Peyer's patch (tissue), 4 donors: ENCODE results near the gene ZNF891. TPM values are rescaled to one million over a fixed set of nuclear protein-coding genes. Genes with fewer than 3 reads are reported as not detected.

Experiments
- DNase-seq, 3 donors: peaks; one replicate each; pipeline ENCODE4 v3.0.0-alpha.2; 2017 to 2019
- H3K27ac ChIP-seq, 4 donors: fragments of 200-600 bp; sonication (generic); one replicate each; pipeline ENCODE4 v1.5.1; 2016 to 2019
- H3K27me3 ChIP-seq, 2 donors: fragments of 200-600 bp; sonication (generic); one replicate each; pipeline ENCODE4 v1.5.1; 2019
- H3K36me3 ChIP-seq, 3 donors: fragments of 200-600 bp; sonication (generic); one replicate each; pipeline ENCODE4 v1.5.1; 2016 to 2019
- H3K4me1 ChIP-seq, 4 donors: fragments of 200-600 bp; sonication (generic); one replicate each; pipeline ENCODE4 v1.5.1; 2016 to 2019
- H3K4me3 ChIP-seq, 4 donors: fragments of 200-600 bp; sonication (generic); 1 replicate in 3 of 4; 2 replicates in 1 of 4; pipeline ENCODE4 v1.5.1; 2016 to 2019; ENCODE audit warnings: mild to moderate bottlenecking in 1 of 4
- H3K9me3 ChIP-seq, 4 donors: fragments of 200-600 bp; sonication (generic); one replicate each; pipeline ENCODE4 v1.5.1; 2016 to 2019; ENCODE audit warnings: mild to moderate bottlenecking in 1 of 4
- POLR2A ChIP-seq, 2 donors: fragments of 450-650 bp; IDR thresholded peaks; one replicate each; pipeline ENCODE4 v1.5.1; 2017; ENCODE audit warnings: antibody characterized with exemption in 2 of 2, mild to moderate bottlenecking in 2 of 2, moderate library complexity in 2 of 2
- total RNA-seq, 4 donors: library from RNA; depleted of rRNA; stranded (reverse); fragments of >200 nt; gene quantifications; one replicate each; pipeline ENCODE4 v1.1.0, GENCODE V29; 2016
- TF ChIP-seq, protein P1 (sequence below), 6 experiments: fragments of 450-650 bp in 4 of 6; fragments of 200-600 bp in 2 of 6; sonication (generic) in 1 of 6; IDR thresholded peaks; one replicate each; pipeline ENCODE4 v1.5.1; 2017 to 2019; ENCODE audit warnings: antibody characterized with exemption in 6 of 6, mild to moderate bottlenecking in 3 of 6, moderate library complexity in 1 of 6

ZNF891 gene
- total RNA-seq, result 1 to 10 TPM; 2.3 to 5.0 (median 3.5) TPM

- no peaks in the 10 kb centered on the region for H3K27me3 ChIP-seq
- H3K27ac ChIP-seq, result peak within 1 kb of the TSS; percentile 95 to 98 (median 98)
- peaks cover 0 to 59% (median 16%) of the 10 kb centered on the region in 4 donors for H3K9me3 ChIP-seq
- peaks cover 0 to 34% (median 0%) of the 10 kb centered on the region in 3 donors for H3K36me3 ChIP-seq
- TF ChIP-seq POLR2A (IDR thresholded peaks at IDR 0.05), result peak; percentile 65 to 81
- TF ChIP-seq, protein P1, sequence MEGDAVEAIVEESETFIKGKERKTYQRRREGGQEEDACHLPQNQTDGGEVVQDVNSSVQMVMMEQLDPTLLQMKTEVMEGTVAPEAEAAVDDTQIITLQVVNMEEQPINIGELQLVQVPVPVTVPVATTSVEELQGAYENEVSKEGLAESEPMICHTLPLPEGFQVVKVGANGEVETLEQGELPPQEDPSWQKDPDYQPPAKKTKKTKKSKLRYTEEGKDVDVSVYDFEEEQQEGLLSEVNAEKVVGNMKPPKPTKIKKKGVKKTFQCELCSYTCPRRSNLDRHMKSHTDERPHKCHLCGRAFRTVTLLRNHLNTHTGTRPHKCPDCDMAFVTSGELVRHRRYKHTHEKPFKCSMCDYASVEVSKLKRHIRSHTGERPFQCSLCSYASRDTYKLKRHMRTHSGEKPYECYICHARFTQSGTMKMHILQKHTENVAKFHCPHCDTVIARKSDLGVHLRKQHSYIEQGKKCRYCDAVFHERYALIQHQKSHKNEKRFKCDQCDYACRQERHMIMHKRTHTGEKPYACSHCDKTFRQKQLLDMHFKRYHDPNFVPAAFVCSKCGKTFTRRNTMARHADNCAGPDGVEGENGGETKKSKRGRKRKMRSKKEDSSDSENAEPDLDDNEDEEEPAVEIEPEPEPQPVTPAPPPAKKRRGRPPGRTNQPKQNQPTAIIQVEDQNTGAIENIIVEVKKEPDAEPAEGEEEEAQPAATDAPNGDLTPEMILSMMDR (IDR thresholded peaks at IDR 0.05), result no peak
- DNase-seq, result peak; percentile 95 to 98 (median 98)
- H3K4me1 ChIP-seq, result peaks cover 0 to 7% (median 0%) of the 10 kb centered on the region in 4 donors
- peak within 1 kb of the TSS; percentile 77 to 96 (median 82) for H3K4me3 ChIP-seq
These were observed at the start of gene ZNF891, which contains the start of gene ZNF10 for GRCh38 chr12:133130038-133130807. TSS of gene ZNF891 (minus strand) at chr12:133130274. CDS start at chr12:133121918, 8,356 bp downstream. TSS of gene ZNF10 (plus strand) at chr12:133130627. CDS start at chr12:133144493, 13,866 bp downstream.

DNA sequence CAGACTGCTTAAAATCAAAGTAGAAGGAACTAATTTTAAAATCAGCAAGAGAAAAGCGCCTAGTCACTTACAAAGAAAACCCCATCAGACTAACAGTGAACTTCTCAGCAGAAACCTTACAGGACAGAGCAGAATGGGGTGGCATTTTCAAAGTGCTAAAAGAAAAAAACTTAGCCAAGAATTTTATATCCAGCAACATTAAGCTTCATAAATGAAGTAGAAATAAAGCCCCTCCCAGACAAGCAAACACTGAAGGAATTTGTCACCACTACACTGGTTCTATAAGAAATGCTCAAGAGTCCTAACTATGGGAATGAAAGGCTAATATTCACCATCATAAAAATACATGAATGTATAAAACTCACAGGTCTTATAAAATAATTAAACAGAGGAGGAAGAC is 44.8 kb upstream of the ZNF891 start:
- Histone ChIP-seq H3K36me3 (no peaks in the 10 kb centered on the region), H3K27ac (no peak overlapping the region), H3K4me3 (no peak overlapping the region), H3K4me1 (no peaks in the 10 kb centered on the region), H3K9me3 (peaks cover 0 to 32% (median 4%) of the 10 kb centered on the region in 4 donors), H3K27me3 (no peaks in the 10 kb centered on the region)
- DNase-seq, result no peak
- TF ChIP-seq, protein P1 (IDR thresholded peaks at IDR 0.05), result no peak
- TF ChIP-seq POLR2A (IDR thresholded peaks at IDR 0.05), result no peak

DNA sequence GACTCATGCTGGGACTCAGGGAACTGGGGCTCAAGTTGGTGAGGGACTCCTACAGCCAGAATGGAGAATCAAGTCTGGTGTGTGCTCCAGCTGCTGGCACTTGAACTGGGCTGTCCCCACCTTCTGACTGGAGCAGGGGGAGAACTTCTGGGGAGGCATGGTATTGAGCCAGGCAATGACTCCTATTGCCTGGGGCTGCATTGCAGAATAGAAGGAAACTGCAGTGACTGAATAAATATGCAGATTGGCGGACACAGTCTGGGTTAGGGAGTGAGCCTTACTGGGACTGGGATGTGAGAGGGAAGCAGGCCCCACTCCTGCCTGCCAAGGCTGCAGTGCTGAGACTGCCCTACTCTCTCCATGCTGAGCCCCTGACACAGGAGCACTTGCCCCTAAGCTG is 42.4 kb upstream of the ZNF891 start:
- H3K9me3 ChIP-seq, result peaks cover 0 to 32% (median 4%) of the 10 kb centered on the region in 4 donors
- TF ChIP-seq POLR2A (IDR thresholded peaks at IDR 0.05), result no peak
- TF ChIP-seq, protein P1 (IDR thresholded peaks at IDR 0.05), result no peak

DNA sequence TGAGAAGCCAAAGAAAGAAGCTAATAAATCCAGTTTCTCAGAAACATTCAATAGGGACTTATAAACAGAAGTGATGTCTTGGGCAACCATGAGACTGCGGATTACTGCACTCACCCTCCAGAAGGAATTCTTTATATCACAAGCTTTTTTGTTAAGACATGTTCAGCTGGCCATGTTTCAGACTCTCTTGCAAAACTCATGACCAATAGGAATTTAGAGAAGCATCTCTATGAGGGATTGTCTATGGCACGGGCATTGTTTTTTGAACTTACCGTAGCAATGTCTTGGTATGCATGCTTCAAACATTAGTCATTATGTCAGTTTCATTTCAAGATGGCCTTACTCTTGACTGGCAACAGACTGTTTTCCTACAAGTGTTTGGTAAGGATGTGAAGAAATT is 35.7 kb upstream of the ZNF891 start:
- Histone ChIP-seq H3K36me3 (no peaks in the 10 kb centered on the region), H3K27ac (no peak overlapping the region), H3K9me3 (peaks cover 0 to 34% (median 5%) of the 10 kb centered on the region in 4 donors), H3K27me3 (no peaks in the 10 kb centered on the region), H3K4me1 (no peaks in the 10 kb centered on the region), H3K4me3 (no peak overlapping the region)
- DNase-seq, result no peak
- TF ChIP-seq, protein P1 (IDR thresholded peaks at IDR 0.05), result no peak
- TF ChIP-seq POLR2A (IDR thresholded peaks at IDR 0.05), result no peak

More for the DNA sequence above, 42.4 kb upstream of the ZNF891 start:
- Histone ChIP-seq H3K36me3 (no peaks in the 10 kb centered on the region), H3K27me3 (no peaks in the 10 kb centered on the region), H3K4me3 (no peak overlapping the region), H3K27ac (no peak overlapping the region), H3K4me1 (no peaks in the 10 kb centered on the region)
- no peak for DNase-seq

- TF ChIP-seq, protein P1 (IDR thresholded peaks at IDR 0.05), result no peak
- TF ChIP-seq POLR2A (IDR thresholded peaks at IDR 0.05), result no peak
- peaks cover 0 to 93% (median 27%) of the 10 kb centered on the region in 4 donors for H3K9me3 ChIP-seq
- H3K36me3 ChIP-seq, result peaks cover 0 to 62% (median 6%) of the 10 kb centered on the region in 3 donors
- H3K4me1 ChIP-seq, result no peaks in the 10 kb centered on the region
- H3K4me3 ChIP-seq, result no peak overlapping the region
- no peaks in the 10 kb centered on the region for H3K27me3 ChIP-seq
- no peak for DNase-seq
- no peak overlapping the region for H3K27ac ChIP-seq
These were observed 26.1 kb upstream of the ZNF891 start for GRCh38 chr12:133156125-133156690.
